Activated naive CD8-positive, alpha-beta T cell treated with anti-CD3 and anti-CD28 coated beads, Interleukin-2, amount 50 U/mL, for 24 hours (primary cell): ENCODE data around the gene LRP1.

ENCODE experiments used
- ATAC-seq: fragments of 150-1000 bp; cut with Tn5 transposase; one replicate; pipeline ENCODE4 v1.10.0; 2021
- DNase-seq: peaks from one replicate; pipeline ENCODE4 v3.0.0; 2021
- H3K27ac Mint-ChIP-seq: one replicate; pipeline ENCODE4 v1.8.0; 2021; ENCODE audit warnings: mild to moderate bottlenecking, mixed read lengths
- H3K27me3 Mint-ChIP-seq: one replicate; pipeline ENCODE4 v1.8.0; 2021; ENCODE audit warnings: mixed read lengths
- H3K36me3 Mint-ChIP-seq: one replicate; pipeline ENCODE4 v1.8.0; 2021; ENCODE audit warnings: low read depth, mixed read lengths
- H3K4me1 Mint-ChIP-seq: one replicate; pipeline ENCODE4 v1.8.0; 2021; ENCODE audit warnings: mixed read lengths
- H3K4me3 Mint-ChIP-seq: one replicate; pipeline ENCODE4 v1.8.0; 2021; ENCODE audit warnings: mild to moderate bottlenecking, moderate library complexity, mixed read lengths
- H3K9me3 Mint-ChIP-seq: one replicate; pipeline ENCODE4 v1.8.0; 2021; ENCODE audit warnings: mixed read lengths

Gene LRP1

GRCh38 chr12:57173683-57174082 is 45.4 kb downstream of the LRP1 start:
- Mint-ChIP-seq H3K4me3 (no peak overlapping the region), H3K4me1 (no peaks in the 10 kb centered on the region), H3K9me3 (no peaks in the 10 kb centered on the region), H3K27me3 (no peaks in the 10 kb centered on the region), H3K36me3 (no peaks in the 10 kb centered on the region), H3K27ac (no peak overlapping the region)
- DNase-seq = no peak
- no peak for ATAC-seq

GRCh38 chr12:57175428-57176138 is 47.3 kb downstream of the LRP1 start:
- DNase-seq (peak; percentile 70), ATAC-seq (no peak)
- Mint-ChIP-seq H3K9me3 (no peaks in the 10 kb centered on the region), H3K36me3 (no peaks in the 10 kb centered on the region), H3K4me1 (no peaks in the 10 kb centered on the region), H3K27me3 (no peaks in the 10 kb centered on the region), H3K27ac (no peak overlapping the region), H3K4me3 (no peak overlapping the region)

GRCh38 chr12:57176139-57176477 is 47.8 kb downstream of the LRP1 start:
- DNase-seq = no peak
- no peaks in the 10 kb centered on the region for H3K27me3 Mint-ChIP-seq
- H3K9me3 Mint-ChIP-seq = no peaks in the 10 kb centered on the region
- ATAC-seq = no peak
- H3K4me3 Mint-ChIP-seq = no peak overlapping the region
- no peaks in the 10 kb centered on the region for H3K36me3 Mint-ChIP-seq
- no peak overlapping the region for H3K27ac Mint-ChIP-seq
- H3K4me1 Mint-ChIP-seq = no peaks in the 10 kb centered on the region

GRCh38 chr12:57176846-57177245 is 48.6 kb downstream of the LRP1 start:
- no peak for DNase-seq
- H3K4me3 Mint-ChIP-seq = no peak overlapping the region

GRCh38 chr12:57177354-57177753 is 49.1 kb downstream of the LRP1 start:
- H3K4me1 Mint-ChIP-seq = no peaks in the 10 kb centered on the region
- no peak overlapping the region for H3K27ac Mint-ChIP-seq
- no peaks in the 10 kb centered on the region for H3K9me3 Mint-ChIP-seq
- H3K36me3 Mint-ChIP-seq = no peaks in the 10 kb centered on the region
- ATAC-seq (no peak), DNase-seq (no peak)
- H3K27me3 Mint-ChIP-seq = no peaks in the 10 kb centered on the region
- no peak overlapping the region for H3K4me3 Mint-ChIP-seq

More at GRCh38 chr12:57176846-57177245, 48.6 kb downstream of the LRP1 start:
- no peaks in the 10 kb centered on the region for H3K27me3 Mint-ChIP-seq
- H3K4me1 Mint-ChIP-seq = no peaks in the 10 kb centered on the region
- H3K27ac Mint-ChIP-seq = no peak overlapping the region
- no peak for ATAC-seq
- H3K9me3 Mint-ChIP-seq = no peaks in the 10 kb centered on the region
- H3K36me3 Mint-ChIP-seq = no peaks in the 10 kb centered on the region

GRCh38 chr12:57178213-57178612 is 49.9 kb downstream of the LRP1 start:
- H3K27me3 Mint-ChIP-seq = no peaks in the 10 kb centered on the region
- DNase-seq = no peak
- H3K4me3 Mint-ChIP-seq = no peak overlapping the region
- H3K27ac Mint-ChIP-seq = no peak overlapping the region
- no peaks in the 10 kb centered on the region for H3K4me1 Mint-ChIP-seq
- no peaks in the 10 kb centered on the region for H3K9me3 Mint-ChIP-seq
- H3K36me3 Mint-ChIP-seq = no peaks in the 10 kb centered on the region
- ATAC-seq = no peak

- no peak overlapping the region for H3K27ac Mint-ChIP-seq
- H3K4me1 Mint-ChIP-seq = no peaks in the 10 kb centered on the region
- H3K36me3 Mint-ChIP-seq = no peaks in the 10 kb centered on the region
- no peak overlapping the region for H3K4me3 Mint-ChIP-seq
- no peaks in the 10 kb centered on the region for H3K9me3 Mint-ChIP-seq
- DNase-seq (no peak), ATAC-seq (no peak)
- H3K27me3 Mint-ChIP-seq = no peaks in the 10 kb centered on the region
Observed at GRCh38 chr12:57179331-57180086, 51.2 kb downstream of the LRP1 start.

- DNase-seq = no peak
- ATAC-seq = no peak
- H3K27ac Mint-ChIP-seq = no peak overlapping the region
- no peaks in the 10 kb centered on the region for H3K27me3 Mint-ChIP-seq
- H3K36me3 Mint-ChIP-seq = no peaks in the 10 kb centered on the region
- H3K4me3 Mint-ChIP-seq = no peak overlapping the region
- no peaks in the 10 kb centered on the region for H3K9me3 Mint-ChIP-seq
- H3K4me1 Mint-ChIP-seq = no peaks in the 10 kb centered on the region
Observed at GRCh38 chr12:57180321-57180989, 52.2 kb downstream of the LRP1 start.

GRCh38 chr12:57181072-57181471 is 52.8 kb downstream of the LRP1 start:
- no peaks in the 10 kb centered on the region for H3K9me3 Mint-ChIP-seq
- DNase-seq (no peak), ATAC-seq (no peak)
- H3K4me3 Mint-ChIP-seq = no peak overlapping the region
- no peaks in the 10 kb centered on the region for H3K4me1 Mint-ChIP-seq
- H3K27me3 Mint-ChIP-seq = no peaks in the 10 kb centered on the region
- H3K27ac Mint-ChIP-seq = no peak overlapping the region
- H3K36me3 Mint-ChIP-seq = no peaks in the 10 kb centered on the region

- ATAC-seq (no peak), DNase-seq (no peak)
- Mint-ChIP-seq H3K4me1 (no peaks in the 10 kb centered on the region), H3K36me3 (no peaks in the 10 kb centered on the region), H3K27ac (no peak overlapping the region), H3K4me3 (no peak overlapping the region), H3K9me3 (no peaks in the 10 kb centered on the region), H3K27me3 (no peaks in the 10 kb centered on the region)
Observed at GRCh38 chr12:57181561-57182155, 53.4 kb downstream of the LRP1 start.

GRCh38 chr12:57182918-57183575 is 54.8 kb downstream of the LRP1 start:
- Mint-ChIP-seq H3K36me3 (no peaks in the 10 kb centered on the region), H3K27ac (no peak overlapping the region), H3K9me3 (no peaks in the 10 kb centered on the region), H3K4me1 (no peaks in the 10 kb centered on the region), H3K27me3 (no peaks in the 10 kb centered on the region), H3K4me3 (no peak overlapping the region)
- ATAC-seq (peak; percentile 86), DNase-seq (peak; percentile 87)

GRCh38 chr12:57183939-57184725 is 55.8 kb downstream of the LRP1 start:
- Mint-ChIP-seq H3K27ac (no peak overlapping the region), H3K9me3 (no peaks in the 10 kb centered on the region), H3K27me3 (no peaks in the 10 kb centered on the region), H3K4me3 (no peak overlapping the region), H3K36me3 (no peaks in the 10 kb centered on the region), H3K4me1 (no peaks in the 10 kb centered on the region)
- no peak for DNase-seq
- ATAC-seq = no peak

- H3K9me3 Mint-ChIP-seq = no peaks in the 10 kb centered on the region
- no peak overlapping the region for H3K4me3 Mint-ChIP-seq
- H3K4me1 Mint-ChIP-seq = no peaks in the 10 kb centered on the region
- DNase-seq (no peak), ATAC-seq (no peak)
- no peaks in the 10 kb centered on the region for H3K27me3 Mint-ChIP-seq
- H3K36me3 Mint-ChIP-seq = no peaks in the 10 kb centered on the region
- no peak overlapping the region for H3K27ac Mint-ChIP-seq
Observed at GRCh38 chr12:57185403-57185802, 57.1 kb downstream of the LRP1 start.
